PC-3 (cell line): ENCODE measurements around the gene ZNF814.

Source experiments
- CTCF ChIP-seq: fragments of 300-600 bp; sonication (generic); conservative IDR thresholded peaks from 2 replicates; pipeline ENCODE4 v1.5.1; 2017; ENCODE audit warnings: antibody characterized with exemption, low read depth, mild to moderate bottlenecking, low read length
- EZH2 ChIP-seq: fragments of 300-600 bp; sonication (generic); IDR thresholded peaks from one replicate; pipeline ENCODE4 v1.6.1; 2017; ENCODE audit warnings: antibody characterized with exemption, mild to moderate bottlenecking, low read length; ENCODE audit not compliant: unreplicated experiment

- TF ChIP-seq EZH2 (no peak), CTCF (no peak)
These were observed 20.9 kb downstream of the ZNF814 start for GRCh38 chr19:57867868-57868492.
